GM08714 (cell line): ENCODE data around the gene MAF.

Experiments
- H3K4me3 ChIP-seq: fragments of 200-500 bp; sonication (Bioruptor generic); 2 replicates; pipeline ENCODE4 v1.5.1; 2014; ENCODE audit warnings: mild to moderate bottlenecking, low read length, inconsistent platforms
- ZNF274 ChIP-seq: IDR thresholded peaks from 2 replicates; pipeline ENCODE4 v1.6.1; 2012; ENCODE audit warnings: mild to moderate bottlenecking, low read depth, low read length

The MAF gene

GRCh38 chr16:79589601-79590102, 10.9 kb downstream of the MAF start:
- H3K4me3 ChIP-seq: no peak overlapping the region
- TF ChIP-seq ZNF274: no peak

GRCh38 chr16:79587897-79588296, 12.6 kb downstream of the MAF start:
- no peak for TF ChIP-seq ZNF274

GRCh38 chr16:79587296-79587695, 13.2 kb downstream of the MAF start:
- H3K4me3 ChIP-seq: no peak overlapping the region
- TF ChIP-seq ZNF274: no peak

More at GRCh38 chr16:79587897-79588296, 12.6 kb downstream of the MAF start:
- H3K4me3 ChIP-seq: no peak overlapping the region

GRCh38 chr16:79582789-79583188, 17.7 kb downstream of the MAF start:
- no peak overlapping the region for H3K4me3 ChIP-seq
- no peak for TF ChIP-seq ZNF274

GRCh38 chr16:79580453-79581191, 19.9 kb downstream of the MAF start:
- H3K4me3 ChIP-seq: no peak overlapping the region
- TF ChIP-seq ZNF274: no peak

GRCh38 chr16:79576602-79577001, 23.9 kb downstream of the MAF start:
- H3K4me3 ChIP-seq: no peak overlapping the region
- no peak for TF ChIP-seq ZNF274

GRCh38 chr16:79573884-79574283, 26.7 kb downstream of the MAF start:
- no peak overlapping the region for H3K4me3 ChIP-seq
- no peak for TF ChIP-seq ZNF274

GRCh38 chr16:79573071-79573470, 27.5 kb downstream of the MAF start:
- H3K4me3 ChIP-seq: no peak overlapping the region
- no peak for TF ChIP-seq ZNF274

- no peak overlapping the region for H3K4me3 ChIP-seq
- TF ChIP-seq ZNF274: no peak
These were observed 28.5 kb downstream of the MAF start for GRCh38 chr16:79571903-79572535.

- TF ChIP-seq ZNF274: no peak
- no peak overlapping the region for H3K4me3 ChIP-seq
These were observed 29.3 kb downstream of the MAF start for GRCh38 chr16:79571065-79571902.

- no peak for TF ChIP-seq ZNF274
- no peak overlapping the region for H3K4me3 ChIP-seq
These were observed 35.8 kb downstream of the MAF start for GRCh38 chr16:79564671-79565107.

GRCh38 chr16:79563921-79564320, 36.6 kb downstream of the MAF start:
- no peak for TF ChIP-seq ZNF274
- H3K4me3 ChIP-seq: no peak overlapping the region

- no peak for TF ChIP-seq ZNF274
- no peak overlapping the region for H3K4me3 ChIP-seq
These were observed 38.2 kb downstream of the MAF start for GRCh38 chr16:79562166-79562823.

- TF ChIP-seq ZNF274: no peak
- no peak overlapping the region for H3K4me3 ChIP-seq
These were observed 38.8 kb downstream of the MAF start for GRCh38 chr16:79561729-79562128.
